Measurements from ENCODE around the gene VPS52.

DNA sequence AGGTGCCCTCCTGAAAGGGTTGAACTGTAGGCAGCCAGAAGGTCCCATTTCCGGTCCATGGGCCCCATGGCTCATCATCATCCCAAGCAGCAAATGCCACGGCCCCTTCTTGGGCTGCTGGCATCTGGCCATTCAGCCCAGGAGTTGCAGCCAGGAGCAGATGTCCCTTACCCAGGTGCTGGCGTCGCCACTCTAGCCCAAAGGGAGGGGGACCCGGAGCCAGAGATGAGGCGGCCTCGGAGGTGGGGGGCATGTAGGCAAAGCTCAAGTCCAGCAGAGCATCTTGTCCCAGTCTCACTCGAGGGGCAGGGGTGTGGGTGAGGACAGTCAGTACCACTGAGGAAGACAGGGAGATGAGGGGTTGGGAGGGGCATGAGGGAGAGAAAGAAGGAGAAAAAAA is 33.4 kb upstream of the VPS52 start:
- TF ChIP-seq, protein P1, sequence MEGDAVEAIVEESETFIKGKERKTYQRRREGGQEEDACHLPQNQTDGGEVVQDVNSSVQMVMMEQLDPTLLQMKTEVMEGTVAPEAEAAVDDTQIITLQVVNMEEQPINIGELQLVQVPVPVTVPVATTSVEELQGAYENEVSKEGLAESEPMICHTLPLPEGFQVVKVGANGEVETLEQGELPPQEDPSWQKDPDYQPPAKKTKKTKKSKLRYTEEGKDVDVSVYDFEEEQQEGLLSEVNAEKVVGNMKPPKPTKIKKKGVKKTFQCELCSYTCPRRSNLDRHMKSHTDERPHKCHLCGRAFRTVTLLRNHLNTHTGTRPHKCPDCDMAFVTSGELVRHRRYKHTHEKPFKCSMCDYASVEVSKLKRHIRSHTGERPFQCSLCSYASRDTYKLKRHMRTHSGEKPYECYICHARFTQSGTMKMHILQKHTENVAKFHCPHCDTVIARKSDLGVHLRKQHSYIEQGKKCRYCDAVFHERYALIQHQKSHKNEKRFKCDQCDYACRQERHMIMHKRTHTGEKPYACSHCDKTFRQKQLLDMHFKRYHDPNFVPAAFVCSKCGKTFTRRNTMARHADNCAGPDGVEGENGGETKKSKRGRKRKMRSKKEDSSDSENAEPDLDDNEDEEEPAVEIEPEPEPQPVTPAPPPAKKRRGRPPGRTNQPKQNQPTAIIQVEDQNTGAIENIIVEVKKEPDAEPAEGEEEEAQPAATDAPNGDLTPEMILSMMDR (IDR thresholded peaks at IDR 0.05; ENCODE audit: poor library complexity, severe bottlenecking), result no peak
- TF ChIP-seq TAF1 (IDR thresholded peaks at IDR 0.05; ENCODE audit: low read depth) (no peak), EZH2 (IDR thresholded peaks at IDR 0.05; ENCODE audit: borderline replicate concordance, insufficient read depth, low read length, poor library complexity, severe bottlenecking) (no peak), POLR2AphosphoS5 (IDR thresholded peaks at IDR 0.05) (no peak), REST (IDR thresholded peaks at IDR 0.05; ENCODE audit: borderline replicate concordance) (no peak), EP300 (conservative IDR thresholded peaks at IDR 0.05; ENCODE audit: poor library complexity, severe bottlenecking) (no peak), RAD21 (conservative IDR thresholded peaks at IDR 0.05) (no peak), SMC3 (conservative IDR thresholded peaks at IDR 0.05; ENCODE audit: poor library complexity) (no peak)

All from neural cell (in vitro differentiated cells).